ENCODE data around the gene CADPS2.

GRCh38 chr7:122438006-122438405 is 448.3 kb downstream of the CADPS2 start:
- TF ChIP-seq POLR2A (IDR thresholded peaks at IDR 0.05; ENCODE audit: low read depth, low read length) (no peak), TAF1 (IDR thresholded peaks at IDR 0.05; ENCODE audit: borderline replicate concordance, low read depth, low read length) (no peak)
